DMS79 treated with DMSO at 0.1 percent for 48 hours (cell line): Measurements from ENCODE around the gene MDN1.
"Not testable (repeated sequence)": the region's sequence is repeated elsewhere in the genome, so short reads cannot be mapped to it uniquely, and the experiment has no call there.

Source experiments
- DNase-seq: peaks from one replicate; lab custom pipeline; 2025; lab: John Stamatoyannopoulos, UW

MDN1 gene

GRCh38 chr6:89813422-89813821 lies 6.2 kb downstream of the MDN1 start:
- not testable (repeated sequence) for DNase-seq

DNA sequence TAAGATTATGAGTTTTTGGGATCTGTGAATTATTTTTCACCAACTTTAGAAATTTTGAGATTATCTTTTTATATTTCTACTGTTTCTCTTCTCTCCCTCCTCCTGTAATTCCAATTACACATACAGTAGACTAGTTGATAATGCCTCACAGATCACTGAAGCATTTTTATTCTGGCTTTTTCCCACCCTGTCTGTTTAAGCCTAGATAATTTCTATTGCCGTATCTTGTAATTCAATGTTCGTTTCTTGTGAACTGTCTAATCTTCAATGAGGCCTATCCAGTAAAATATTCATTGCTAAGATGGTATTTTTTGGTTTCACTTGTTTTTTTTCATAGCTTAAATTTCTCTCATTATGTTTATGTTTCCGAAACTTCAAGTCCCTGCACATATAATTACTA lies 12.0 kb downstream of the MDN1 start:
- no peak for DNase-seq

GRCh38 chr6:89805814-89806371 lies 13.7 kb downstream of the MDN1 start:
- no peak for DNase-seq

DNA sequence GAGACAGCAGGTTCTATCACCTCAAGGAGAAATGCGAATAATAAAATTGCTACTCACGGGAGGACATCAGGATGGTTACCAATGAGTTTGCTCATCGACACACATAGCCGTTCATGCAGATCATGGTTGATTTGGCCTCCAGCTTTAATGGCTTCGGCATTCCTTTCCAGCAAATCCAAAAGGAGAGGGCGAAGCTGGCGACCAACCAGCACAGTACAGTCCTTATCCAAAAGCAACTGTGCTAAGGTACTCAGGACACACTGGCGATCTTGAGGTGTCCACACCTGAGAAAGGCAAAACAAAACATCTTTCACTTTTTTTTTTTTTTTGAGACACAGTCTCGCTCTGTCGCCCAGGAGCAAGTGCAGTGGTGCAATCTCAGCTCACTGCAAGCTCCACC lies 16.3 kb downstream of the MDN1 start:
- no peak for DNase-seq

GRCh38 chr6:89799756-89800155 lies 19.8 kb downstream of the MDN1 start:
- DNase-seq, result no peak

- DNase-seq, result no peak
Measured at GRCh38 chr6:89799096-89799495, 20.5 kb downstream of the MDN1 start.

GRCh38 chr6:89797317-89797716 lies 22.3 kb downstream of the MDN1 start:
- DNase-seq, result no peak

DNA sequence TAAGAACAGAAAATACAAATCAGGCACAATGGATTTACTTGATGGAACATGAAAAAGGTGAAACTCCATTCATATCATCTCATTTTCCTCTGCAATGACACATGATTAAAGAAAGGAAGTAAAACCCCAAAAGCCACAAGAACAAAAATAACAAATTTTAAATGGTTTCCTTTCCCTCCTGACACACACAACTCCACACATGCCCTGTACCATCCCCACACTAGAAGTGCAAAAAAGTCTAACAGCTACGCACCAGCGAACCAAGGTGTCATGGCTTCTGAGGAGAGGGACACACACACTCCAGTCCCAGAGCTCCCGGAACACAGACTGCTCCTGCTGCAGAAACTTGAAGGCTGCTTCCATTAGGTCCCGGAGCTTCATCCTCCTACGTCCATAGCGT lies 25.3 kb downstream of the MDN1 start:
- no peak for DNase-seq

- DNase-seq, result no peak
Measured at GRCh38 chr6:89793586-89793985, 26.0 kb downstream of the MDN1 start.

DNA sequence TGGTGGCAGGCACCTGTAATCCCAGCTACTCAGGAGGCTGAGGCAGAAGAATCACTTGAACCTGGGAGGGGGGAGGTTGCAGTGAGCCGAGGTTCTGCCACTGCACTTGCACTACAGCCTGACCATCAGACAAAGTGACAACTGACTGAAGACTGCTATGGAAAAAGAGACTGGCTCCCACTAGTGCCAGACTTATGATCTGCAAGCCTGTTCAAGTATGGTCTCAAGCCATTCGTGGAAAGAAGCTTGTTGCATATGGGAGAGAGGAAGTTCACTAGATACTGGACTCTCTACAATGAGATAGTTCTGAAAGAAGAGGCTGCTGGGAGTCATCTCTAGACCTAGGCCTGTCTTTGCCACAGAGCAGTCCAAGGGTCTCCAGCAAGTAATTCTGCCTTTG lies 26.7 kb downstream of the MDN1 start:
- DNase-seq, result no peak

GRCh38 chr6:89790403-89790802 lies 29.2 kb downstream of the MDN1 start:
- DNase-seq, result no peak

DNA sequence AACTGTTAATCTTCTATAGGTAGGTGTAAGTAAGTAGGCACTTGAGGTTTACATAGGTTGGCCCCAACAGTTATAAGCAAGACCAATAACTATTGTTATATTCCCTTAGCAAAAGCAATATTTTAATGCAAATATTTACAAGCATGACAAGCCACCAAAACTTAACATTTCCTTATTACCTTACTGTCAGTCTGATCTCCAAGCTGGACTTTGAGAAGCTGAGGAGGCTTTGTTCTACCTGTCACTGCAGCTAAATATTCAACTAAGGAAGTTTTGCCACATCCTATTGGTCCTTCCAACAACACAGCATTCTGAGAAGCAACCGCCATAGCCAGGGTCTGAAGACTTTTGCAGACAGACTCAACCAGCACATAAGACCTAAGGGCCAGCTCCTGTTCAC lies 29.6 kb downstream of the MDN1 start:
- no peak for DNase-seq

DNA sequence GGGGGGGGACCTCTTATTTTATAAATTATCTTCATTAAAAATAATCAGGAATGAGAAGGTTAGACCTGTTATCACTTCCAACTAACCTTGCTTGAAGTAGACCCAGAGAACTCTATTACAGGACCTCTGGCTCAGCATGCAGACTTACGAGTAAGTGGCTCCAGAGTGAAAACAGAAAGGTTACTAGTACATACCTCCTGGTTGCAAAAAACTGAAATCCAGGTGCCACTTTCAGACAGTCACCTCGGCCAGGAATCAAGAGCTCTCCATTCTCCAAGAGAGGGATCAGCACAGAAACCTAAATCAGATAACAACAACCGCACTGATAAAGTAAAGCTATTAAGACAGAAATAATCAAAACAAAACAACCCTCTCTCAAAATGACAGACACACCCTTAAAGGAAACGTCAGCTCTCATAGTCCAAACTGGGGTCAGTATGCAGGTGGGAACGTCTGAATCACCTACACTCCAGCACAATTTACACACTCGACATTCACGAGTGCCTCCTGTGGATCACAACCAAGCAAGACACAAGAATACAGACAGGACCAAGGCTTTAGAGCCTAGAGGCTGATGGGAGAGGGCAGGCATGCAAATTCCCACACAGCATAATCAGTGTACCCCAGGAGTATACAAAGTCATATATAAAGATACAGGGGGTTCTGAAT lies 31.8 kb downstream of the MDN1 start:
- DNase-seq, result peak; percentile 38

- no peak for DNase-seq
Measured at GRCh38 chr6:89786970-89787369, 32.6 kb downstream of the MDN1 start.

- no peak for DNase-seq
Measured at GRCh38 chr6:89784838-89785237, 34.8 kb downstream of the MDN1 start.

DNA sequence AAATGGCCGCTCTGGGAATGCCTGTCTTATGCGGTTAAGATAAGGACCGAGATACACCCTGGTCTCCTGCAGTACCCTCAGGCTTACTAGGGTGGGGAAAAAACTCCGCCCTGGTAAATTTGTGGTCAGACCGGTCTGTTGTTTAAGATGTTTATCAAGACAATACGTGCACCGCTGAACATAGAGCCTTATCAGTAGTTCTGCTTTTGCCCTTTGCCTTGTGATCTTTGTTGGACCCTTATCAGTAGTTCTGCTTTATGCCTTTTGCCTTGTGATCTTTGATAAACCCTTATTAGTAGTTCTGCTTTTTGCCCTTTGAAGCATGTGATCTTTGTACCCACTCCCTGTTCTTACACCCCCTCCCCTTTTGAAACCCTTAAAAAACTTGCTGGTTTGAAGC lies 36.3 kb downstream of the MDN1 start:
- DNase-seq, result not testable (repeated sequence)

DNA sequence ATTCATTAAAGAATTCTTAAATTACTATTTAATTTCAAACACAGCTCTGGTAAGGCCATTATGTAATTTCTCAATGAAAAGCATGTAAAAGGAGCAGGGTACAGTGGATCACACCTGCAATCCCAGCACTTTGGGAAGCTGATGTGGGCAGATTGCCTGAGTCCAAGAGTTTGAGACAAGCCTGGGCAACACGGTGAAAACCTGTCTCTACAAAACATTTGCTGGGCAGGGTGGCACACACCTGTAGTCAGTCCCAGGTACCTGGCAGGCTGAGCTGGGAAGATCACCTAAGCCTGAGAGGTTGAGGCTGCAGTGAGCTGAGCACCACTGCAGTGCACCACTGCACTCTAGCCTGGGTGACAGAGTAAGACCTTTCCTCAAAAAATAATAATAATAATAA lies 37.4 kb downstream of the MDN1 start:
- DNase-seq, result no peak

DNA sequence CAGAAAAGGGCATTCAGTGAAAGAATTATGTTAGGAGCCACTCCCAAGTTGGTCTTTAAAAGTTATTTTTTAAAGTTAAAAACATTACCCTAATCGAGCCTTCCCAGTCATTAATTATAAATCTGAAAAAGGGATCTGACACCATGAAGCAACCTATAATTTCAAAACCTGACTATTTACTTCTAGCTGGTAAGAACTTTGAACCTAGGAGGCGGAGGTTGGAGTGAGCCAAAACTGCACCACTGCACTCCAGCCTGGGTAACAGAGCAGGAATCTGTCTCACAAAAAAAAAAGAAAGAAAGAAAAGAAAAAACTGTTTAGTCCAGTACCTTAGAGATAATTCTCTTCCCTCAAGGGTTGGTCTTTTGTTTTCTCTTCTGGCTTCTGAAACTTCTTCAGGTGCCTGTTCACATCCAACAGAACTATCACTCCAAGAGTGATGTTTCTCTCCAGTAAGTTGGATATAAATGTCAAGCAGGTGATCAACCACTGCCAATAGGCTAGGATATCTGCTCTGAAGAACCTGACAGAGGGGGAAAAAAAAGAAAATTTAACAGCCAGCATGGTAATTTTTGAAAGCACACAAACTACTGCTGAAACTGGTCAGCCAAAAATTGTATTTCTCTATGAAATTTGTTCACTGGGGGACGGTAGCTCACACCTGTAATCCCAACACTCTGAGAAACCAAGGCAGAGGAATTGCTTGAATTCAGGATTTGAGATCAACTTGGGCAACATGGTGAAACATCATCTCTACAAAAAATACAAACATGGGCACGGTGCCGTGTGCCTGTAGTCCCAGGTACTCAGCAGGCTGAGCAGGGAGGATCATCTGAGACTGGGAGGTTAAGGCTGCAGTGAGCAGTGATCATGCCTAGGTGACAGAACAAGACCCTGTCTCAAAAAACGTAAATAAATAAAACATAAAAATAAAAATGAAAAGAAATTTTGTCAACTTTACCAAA lies 38.2 kb downstream of the MDN1 start:
- DNase-seq, result no peak

GRCh38 chr6:89777455-89777854 lies 42.1 kb downstream of the MDN1 start:
- no peak for DNase-seq

- DNase-seq, result no peak
Measured at GRCh38 chr6:89776583-89777233, 42.9 kb downstream of the MDN1 start.

- DNase-seq, result no peak
Measured at GRCh38 chr6:89775150-89775549, 44.4 kb downstream of the MDN1 start.

DNA sequence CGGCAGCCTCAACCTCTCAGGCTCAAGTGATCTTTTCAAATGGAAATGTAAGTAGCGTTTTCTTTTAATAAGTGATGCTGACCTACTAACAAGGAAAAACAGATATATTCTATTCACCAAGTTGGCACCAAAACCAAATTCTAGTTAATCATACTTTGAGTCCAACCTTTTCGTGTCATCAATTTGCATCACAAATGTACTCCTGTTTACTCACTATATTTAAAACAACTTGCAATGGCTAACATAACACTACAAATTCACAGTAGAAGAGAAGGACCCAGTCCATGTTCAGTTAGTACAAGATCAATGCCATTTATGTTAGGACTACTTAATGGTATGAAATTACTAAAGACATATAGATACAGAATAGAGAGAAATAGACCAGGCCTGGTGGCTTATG lies 50.0 kb downstream of the MDN1 start:
- no peak for DNase-seq

GRCh38 chr6:89768324-89768723 lies 51.3 kb downstream of the MDN1 start:
- DNase-seq, result no peak
